Stimulated activated CD4-positive, alpha-beta T cell treated with anti-CD3 and anti-CD28 coated beads, TNF-alpha, amount 100 ng/mL, for 24 hours (primary cell): ENCODE data around the gene PSMD7.
"Not testable (repeated sequence)": the region's sequence is repeated elsewhere in the genome, so short reads cannot be mapped to it uniquely, and the experiment has no call there.

Source experiments
- DNase-seq, 3 experiments: peaks; one replicate each; pipeline ENCODE4 v3.0.0-alpha.2; 2020; ENCODE audit warnings: low read depth in 3 of 3

Gene PSMD7

DNA sequence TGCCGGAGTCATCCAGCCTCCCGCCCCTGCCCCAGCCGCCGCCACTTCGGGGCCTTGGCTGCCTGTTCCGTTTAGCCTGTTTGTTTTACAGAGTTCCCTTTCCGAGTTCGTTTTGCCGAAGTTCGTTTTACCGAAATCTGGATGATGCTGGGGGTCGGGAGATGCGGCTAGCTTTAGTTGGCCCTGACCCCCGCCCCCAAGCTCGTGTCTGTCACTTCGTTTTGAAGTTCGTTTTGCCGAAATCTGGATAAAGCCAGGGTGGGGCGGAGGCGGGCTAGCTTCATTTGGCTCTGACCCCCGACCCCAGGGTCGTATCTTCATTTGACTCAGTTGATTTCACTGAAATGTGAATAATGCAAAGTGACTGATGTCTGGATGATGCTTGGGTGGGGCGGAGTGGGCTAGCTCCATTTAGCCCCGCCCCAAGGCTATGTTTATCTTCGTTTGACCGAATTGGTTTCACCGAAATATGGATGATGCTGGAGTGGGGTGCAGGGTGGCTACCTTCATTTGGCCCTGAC lies 591 bp downstream of the PSMD7 start:
- peak in 2 of 3 experiments; percentile 25 to 30 for DNase-seq

DNA sequence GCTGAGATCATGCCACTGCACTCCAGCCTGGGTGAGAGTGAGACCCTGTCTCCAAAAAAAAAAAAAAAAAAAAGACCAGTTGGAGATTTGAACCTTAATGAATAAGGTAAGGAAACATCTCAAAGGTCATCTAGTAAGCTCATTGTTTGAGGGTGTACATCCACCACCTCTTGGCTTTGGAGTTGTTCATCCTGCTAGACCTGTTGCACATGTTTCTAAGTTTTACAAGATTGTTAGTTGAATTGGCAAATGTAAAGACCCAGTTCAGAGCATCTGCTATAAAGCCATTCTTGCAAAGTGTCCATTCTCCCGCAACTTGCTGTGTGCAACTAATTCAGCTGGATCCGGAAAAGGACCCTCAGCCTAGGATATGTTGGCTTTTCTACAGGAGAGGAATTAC lies 1.5 kb downstream of the PSMD7 start:
- no peak for DNase-seq

DNA sequence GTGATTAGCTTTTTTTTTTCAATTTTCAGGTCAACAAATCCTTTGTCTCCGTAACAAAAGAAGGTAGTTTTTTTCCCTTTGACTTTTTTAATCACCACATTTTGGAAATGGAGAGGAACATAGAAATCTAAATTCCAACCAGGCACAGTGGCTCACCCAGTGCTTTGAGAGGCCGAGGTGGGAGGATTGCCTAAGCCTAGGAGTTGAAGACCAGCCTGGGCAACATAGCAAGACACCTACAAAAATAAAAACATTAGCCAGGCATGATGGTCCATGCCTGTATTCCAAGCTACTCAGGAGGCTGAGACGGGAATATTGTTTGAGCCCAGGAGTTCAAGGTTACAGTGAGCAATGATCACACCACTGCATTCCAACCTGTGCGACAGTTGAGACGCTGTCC lies 5.7 kb downstream of the PSMD7 start:
- DNase-seq = no peak

DNA sequence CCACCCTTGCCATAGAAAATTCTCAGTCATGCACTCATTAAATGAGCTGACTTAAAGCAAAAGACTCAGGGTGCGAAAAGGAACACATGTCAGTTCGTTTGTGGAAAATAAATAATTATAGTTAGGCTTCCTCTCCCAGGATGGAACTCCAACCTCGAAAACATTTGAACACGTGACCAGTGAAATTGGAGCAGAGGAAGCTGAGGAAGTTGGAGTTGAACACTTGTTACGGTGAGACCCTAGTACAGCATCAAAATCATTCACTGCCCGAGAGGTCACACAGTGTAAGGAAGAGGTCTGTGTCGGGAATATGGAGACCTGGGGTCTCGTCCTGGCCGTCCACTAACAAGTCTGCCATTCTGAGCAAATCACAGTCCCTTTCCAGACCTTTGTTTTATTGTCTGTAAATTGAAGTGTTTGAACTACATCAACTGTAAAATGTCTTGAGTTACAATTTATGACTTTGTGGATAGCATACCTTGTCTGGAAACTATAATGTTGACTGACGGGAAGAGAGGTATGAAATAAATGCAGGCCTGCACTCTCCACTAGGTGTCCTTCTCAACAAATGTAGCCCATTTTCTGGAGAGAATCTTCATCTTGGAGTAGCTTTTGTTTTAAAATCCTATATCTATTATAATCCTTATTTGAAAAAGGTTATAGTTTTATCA lies 7.7 kb downstream of the PSMD7 start:
- DNase-seq = no peak

DNA sequence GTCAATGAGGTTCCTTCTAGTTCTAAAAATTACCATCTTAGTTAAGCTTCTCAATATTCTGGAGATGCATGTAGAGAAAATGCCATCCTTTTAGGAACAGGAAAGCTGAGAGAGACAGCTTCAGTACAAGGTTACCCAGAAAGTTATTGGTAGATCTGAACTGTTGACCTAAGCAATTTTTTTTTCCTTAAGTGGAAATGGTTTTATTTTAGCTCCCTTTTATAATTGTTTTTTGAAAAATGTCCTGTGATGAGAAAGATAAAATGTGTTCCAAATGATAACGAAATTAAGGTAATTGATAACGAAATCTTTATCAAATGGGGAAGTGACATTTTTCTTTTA lies 8.2 kb downstream of the PSMD7 start:
- no peak for DNase-seq

DNA sequence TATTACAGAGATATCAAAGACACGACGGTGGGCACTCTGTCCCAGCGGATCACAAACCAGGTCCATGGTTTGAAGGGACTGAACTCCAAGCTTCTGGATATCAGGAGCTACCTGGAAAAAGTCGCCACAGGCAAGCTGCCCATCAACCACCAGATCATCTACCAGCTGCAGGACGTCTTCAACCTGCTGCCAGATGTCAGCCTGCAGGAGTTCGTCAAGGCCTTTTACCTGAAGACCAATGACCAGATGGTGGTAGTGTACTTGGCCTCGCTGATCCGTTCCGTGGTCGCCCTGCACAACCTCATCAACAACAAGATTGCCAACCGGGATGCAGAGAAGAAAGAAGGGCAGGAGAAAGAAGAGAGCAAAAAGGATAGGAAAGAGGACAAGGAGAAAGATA lies 8.7 kb downstream of the PSMD7 start:
- no peak for DNase-seq

DNA sequence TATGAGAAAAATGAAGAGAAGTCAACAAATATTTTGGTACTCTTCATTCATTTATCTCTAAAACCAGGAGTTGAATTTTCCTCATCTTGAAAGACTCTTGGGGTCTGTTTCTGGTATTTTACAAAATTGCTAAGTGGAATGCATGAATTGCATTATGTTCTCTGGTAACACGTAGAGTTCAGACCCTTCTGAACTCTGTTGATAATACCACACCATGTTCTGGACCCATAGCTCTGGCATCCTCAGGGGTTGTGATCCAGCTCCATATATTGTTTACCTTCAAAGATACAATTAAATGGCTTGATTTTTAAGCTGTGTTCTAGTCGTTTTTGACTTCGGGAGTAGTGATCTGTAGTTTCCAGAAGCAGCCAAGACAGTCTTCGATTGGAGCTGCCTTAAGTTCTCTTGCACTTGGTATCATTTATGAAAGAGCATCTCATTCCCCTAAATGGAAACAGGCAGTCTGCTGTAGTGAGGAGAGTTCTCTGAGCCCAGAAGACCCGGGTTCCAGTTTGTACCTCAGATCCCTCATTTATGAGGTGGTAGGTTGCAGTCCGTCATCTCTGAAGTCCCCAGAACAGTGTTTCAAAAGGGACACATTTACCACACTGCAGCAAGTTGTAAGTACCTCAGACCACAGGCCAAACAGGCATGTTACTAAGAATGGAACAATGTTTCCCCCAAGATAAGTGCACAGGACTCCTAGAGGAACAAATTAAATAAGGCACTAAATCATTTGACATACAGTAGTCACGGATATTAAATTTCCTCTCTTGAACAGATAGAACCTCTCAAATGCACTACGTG lies 9.6 kb downstream of the PSMD7 start:
- DNase-seq = no peak

DNA sequence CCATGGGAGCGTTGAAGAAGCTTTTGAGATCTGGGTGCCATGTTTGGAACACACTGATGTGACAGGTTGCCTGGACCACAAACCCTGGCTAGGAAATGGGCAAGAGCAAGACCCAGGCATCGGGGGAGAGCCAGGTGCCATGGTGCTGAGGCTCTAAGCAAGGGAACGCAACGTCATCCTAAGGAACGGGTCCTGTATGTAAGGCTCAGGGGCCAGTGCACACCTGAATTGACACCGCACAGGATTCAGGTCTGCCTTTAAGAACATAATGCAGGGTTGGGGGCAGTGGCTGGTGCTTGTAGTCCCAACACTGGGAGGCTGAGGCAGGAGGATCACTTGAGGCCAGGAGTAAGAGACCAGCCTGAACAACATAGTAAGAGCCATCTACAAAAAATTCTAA lies 10.8 kb downstream of the PSMD7 start:
- DNase-seq = no peak

DNA sequence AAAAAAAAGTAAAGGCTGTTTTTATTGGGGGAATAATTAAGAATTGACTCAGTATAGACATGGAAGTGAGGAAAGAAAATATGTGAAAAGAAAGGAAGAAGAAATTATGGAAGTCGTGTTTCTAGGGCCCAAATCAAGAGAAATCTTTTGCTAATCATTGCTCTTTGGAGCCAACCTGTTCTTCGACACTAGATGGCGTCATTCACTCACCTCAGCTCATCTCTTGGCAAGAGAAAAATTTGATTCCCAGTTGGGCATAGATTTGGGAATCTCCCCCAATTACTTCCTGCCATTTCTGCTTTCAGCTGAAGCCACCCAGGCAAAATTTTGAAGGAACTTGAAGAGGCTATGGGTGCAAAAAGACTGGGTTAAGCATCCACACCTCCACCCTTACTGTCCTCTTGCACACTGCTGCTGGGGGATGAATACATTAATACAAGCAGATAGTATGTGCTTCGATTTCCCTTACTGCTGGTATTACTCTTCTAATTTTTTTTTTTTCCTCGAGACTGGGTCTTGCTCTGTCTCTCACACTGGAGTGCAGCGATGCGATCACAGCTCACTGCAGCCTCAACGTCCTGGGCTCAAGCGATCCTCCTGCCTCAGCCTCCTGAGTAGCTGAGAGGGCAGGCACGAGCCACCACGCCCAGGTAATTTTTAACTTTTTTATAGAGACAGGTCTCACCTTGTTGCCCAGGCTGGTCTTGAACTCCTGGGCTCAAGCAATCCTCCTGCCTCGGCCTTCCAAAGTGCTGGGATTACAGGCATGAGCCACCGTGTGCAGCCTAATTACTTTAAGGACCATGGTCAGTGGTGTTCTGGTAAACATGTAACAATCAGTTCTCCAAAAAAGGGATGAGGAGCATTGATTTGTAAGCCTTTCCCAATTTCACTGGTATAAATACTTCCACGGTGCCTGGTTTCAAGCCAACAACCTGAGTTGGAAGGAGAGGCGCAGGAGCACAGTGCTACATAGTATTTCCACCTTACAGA lies 13.5 kb downstream of the PSMD7 start:
- no peak for DNase-seq

DNA sequence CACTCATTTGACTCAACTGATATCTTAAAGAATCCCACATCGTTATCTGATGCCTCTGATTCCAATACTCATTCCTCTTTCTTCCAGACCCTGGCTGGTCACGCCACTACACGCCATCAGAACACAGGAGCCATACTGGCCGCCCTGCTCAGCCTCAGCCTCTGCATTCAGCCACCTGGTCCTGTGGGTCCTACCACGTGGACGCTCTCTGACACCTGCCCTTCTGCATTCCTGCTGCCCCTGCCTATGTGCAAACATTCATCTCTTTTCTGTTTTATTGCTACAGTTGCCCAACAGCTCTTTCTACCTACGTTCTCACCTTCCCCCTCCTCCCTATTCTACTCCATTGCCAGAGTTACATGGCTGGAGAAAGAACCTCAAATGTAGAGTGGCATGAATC lies 18.4 kb downstream of the PSMD7 start:
- no peak for DNase-seq

DNA sequence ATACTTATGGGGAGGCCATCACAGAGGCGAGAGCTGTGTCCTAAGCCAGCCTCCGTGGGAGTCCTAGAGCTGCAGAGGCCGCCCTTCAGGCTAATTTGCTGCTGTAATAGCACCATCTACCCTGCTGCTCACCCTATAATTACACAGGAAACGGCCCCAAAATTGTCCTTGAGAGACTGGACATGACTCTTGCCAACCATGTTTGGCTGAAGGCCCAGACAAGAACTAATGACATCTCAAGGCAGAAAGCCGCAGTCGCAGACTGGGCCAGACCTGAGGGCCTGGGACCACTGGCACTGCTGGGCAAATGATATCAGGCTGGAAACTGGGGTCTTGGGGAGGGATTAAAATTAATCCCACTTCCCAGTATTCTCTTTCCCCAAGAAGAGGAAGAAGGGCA lies 24.1 kb downstream of the PSMD7 start:
- DNase-seq = no peak

DNA sequence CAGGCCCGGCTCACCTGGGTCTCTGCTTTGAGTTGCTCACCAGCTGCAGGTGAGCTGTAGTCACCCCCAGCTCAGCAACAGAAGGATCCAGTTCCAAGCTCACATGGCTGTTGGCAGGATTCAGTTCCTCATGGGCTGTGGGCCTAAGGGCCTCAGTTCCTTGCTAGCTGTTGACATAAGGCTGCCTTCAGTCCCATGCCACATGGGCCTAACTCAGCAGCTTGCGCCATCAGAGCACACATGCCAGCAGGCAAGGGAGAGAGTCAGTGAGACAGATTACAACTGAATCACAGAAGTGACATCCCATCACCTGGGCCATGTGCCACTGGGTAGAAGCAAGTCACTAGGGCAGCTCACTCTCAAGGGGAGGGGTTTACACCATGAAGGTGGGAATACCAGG lies 24.7 kb downstream of the PSMD7 start:
- DNase-seq = no peak

DNA sequence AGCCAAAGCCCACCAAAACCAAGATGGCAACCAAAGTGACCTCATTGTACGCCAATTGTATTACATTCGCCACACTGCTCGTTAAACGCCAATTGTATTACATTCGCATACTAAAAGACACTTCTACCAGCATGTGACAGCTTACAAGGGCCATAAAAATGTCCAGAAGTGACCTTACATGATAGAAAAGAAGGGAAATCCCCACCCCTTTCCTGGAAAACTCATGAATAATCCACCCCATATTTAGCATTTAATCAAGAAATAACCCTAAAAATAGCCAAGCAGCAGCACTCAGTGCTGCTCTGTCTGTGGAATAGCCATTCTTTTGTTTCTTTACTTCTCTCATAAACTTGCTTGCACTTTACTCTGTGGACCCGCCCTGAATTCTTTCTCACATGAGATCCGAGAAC lies 25.7 kb downstream of the PSMD7 start:
- DNase-seq = no peak

DNA sequence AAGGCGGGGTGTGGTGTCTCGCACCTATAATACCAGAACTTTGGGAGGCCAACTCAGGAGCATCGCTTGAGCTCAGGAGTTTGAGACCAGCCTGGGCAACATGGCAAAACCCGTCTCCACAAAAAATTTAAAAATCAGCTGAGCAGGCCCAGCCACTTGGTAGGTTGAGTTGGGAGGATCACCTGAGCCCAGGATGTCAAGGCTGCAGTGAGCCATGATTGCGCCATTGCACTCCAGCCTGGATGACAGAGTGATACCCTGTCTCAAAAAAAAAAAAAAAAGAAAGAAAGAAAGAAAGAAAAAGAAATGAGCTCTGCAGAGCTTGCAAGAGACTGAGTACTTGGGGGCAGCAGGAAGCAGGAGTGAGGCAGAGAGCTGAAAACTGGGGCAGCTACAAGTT lies 28.2 kb downstream of the PSMD7 start:
- not testable (repeated sequence) for DNase-seq

DNA sequence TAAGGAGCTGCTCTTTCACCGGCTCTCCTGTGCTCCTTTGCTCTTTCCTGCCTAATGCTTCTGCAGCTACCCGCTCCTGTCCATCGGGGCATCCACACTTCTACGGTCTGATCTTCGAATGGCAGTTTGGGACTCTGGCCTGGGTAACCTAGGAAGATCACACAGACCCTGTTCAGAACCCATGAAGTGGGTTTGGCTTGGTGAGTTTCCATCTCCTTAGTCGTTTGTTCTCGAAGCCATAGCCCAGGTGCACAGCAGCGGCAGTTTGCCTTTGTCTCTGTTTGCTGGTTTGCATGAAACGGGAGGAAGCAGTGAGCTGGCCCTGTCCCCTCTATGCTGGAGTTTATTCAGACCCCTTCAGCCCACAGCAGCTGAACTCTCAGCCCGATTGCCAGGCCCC lies 29.0 kb downstream of the PSMD7 start:
- DNase-seq = no peak

DNA sequence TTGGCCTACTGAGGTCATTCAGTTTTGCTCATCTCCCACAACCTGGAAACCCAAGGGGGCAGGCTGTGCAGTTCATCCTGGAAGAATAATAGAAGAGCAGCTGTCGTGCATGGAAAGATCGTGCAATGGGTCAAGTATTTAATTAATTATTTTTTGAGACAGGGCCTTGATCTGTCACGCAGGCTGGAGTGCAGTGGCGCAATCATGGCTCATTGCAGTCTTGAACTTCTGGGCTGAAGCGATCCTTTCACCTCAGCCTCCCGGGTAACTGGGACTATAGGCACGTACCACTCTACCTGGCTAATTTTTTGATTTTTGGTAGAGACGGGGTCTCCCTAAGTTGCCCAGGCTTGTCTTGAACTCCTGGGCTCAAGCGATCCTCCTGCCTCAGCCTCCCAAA lies 31.7 kb downstream of the PSMD7 start:
- not testable (repeated sequence) for DNase-seq

DNA sequence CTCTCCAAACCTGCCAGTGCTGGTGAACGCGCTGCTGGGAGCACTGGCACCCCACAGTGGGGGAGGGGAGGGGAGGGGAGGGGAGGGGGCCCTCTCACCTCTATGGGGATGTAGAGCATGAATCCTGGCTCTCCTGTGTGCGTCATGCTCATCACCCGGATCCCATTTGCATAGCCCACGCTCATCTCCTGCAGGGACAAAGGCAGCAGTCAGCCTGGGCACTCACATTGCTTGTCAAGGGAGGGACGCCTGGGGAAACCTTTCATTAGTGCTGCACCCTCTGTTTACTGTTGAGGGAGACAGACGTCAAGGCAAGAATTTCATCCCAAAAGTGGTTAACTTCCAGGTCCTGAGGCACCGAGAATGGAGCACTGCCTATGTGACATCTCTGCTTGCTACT lies 35.9 kb downstream of the PSMD7 start:
- not testable (repeated sequence) for DNase-seq

DNA sequence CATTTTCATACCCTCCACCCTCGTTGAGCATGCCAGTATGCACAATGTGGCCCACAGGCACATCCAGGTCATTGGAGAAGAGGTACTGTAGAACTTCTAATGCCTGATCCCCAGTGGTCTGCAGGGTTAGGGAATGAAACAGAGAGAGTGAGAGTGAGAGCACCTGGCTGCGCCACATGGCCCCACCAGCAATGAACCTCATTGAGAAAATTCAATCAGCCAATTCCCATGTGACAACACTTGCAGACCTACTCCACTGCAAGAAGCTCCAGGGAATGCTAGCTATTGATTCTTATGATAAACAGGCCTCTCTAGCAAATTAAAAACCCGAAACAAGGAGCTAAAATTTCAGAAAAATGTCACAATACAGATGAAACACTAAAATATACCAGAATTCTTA lies 40.9 kb downstream of the PSMD7 start:
- DNase-seq = not testable (repeated sequence)

DNA sequence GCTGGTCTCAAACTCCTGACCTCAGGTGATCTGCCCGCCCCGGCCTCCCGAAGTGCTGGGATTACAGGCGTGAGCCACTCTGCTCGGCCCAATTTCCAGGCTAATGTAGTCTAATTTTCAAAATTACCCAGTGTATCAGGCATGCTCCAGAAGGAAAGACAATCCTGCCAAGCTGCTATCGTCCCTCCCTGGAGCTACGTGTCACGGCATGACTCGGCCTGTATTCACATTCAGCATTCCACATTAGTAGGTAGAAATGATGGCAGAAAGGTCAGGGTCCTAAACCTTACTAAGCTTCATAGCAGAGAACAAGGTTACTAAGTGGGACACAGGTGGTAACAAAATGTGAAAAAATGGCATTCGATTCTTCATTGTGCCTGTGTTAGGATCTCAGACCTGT lies 42.6 kb downstream of the PSMD7 start:
- DNase-seq = not testable (repeated sequence)

DNA sequence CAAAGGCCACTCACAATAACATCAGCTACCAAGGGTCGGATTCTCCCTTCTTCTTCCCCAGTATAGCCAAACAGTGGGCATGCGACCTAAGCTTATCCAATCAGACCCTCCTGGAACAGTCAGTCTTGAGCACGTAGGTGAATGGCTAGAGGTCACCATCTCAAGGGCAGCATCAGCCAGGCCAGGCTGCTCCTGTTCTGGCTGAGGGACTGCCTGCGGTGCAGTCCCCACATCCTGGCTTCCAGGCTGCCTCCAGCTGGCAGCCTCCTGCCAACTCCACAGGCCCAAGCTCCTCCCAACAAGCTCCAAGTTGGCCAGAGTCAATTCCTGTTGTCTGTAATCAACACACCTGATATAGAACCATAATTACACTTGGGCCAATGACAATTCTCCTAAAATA lies 56.4 kb downstream of the PSMD7 start:
- DNase-seq = not testable (repeated sequence)
